Measurements from ENCODE around the gene CCDC57. TPM values are rescaled to one million over a fixed set of nuclear protein-coding genes. Genes with fewer than 3 reads are reported as not detected.
"Not testable (repeated sequence)": the region's sequence is repeated elsewhere in the genome, so short reads cannot be mapped to it uniquely, and the experiment has no call there.

CCDC57 gene
- total and polyA plus RNA-seq, 2 of the 4 experiments (the other 2 are of a cell fraction): 7.3 to 31.3 TPM

DNA sequence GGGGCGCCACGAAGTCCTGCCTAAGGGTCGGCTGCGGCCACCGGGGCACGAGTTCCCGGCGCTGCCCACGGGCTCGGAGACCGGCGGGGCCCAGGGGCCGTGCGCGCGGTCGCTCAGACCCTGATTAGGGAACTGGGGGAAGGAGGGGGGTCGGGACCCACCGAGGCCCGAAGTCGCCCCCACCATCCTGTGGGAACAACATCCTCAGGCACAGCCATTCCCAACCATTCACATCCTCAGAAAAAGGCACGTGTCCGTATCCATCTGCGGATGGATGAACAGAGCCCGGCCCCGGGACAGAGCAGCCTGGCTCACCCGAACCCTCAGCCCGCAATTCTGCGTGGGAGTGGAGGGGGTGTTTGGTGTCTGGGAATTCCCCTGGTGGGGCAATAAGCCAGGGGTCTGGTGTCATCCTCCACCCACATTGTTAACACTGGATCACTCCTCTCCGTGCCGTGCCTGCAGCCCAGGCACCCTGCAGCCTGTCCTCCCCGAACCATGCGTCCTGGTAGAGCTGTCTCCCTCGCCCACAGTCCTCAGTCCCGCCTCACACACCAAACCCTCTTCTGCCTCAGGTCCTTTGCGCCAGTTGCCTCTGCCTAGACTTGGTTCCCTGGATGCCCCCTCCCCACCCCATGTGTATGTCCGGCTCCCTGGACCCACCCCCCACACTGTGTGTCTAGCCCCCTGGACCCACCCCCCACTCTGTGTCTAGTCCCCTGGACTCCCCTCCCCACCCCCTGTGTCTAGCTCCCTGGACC, 789 bp upstream of the CCDC57 start (continued):
- TF ChIP-seq, protein P1, sequence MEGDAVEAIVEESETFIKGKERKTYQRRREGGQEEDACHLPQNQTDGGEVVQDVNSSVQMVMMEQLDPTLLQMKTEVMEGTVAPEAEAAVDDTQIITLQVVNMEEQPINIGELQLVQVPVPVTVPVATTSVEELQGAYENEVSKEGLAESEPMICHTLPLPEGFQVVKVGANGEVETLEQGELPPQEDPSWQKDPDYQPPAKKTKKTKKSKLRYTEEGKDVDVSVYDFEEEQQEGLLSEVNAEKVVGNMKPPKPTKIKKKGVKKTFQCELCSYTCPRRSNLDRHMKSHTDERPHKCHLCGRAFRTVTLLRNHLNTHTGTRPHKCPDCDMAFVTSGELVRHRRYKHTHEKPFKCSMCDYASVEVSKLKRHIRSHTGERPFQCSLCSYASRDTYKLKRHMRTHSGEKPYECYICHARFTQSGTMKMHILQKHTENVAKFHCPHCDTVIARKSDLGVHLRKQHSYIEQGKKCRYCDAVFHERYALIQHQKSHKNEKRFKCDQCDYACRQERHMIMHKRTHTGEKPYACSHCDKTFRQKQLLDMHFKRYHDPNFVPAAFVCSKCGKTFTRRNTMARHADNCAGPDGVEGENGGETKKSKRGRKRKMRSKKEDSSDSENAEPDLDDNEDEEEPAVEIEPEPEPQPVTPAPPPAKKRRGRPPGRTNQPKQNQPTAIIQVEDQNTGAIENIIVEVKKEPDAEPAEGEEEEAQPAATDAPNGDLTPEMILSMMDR (conservative IDR thresholded peaks at IDR 0.05; ENCODE audit: low read depth, low read length): no peak

DNA sequence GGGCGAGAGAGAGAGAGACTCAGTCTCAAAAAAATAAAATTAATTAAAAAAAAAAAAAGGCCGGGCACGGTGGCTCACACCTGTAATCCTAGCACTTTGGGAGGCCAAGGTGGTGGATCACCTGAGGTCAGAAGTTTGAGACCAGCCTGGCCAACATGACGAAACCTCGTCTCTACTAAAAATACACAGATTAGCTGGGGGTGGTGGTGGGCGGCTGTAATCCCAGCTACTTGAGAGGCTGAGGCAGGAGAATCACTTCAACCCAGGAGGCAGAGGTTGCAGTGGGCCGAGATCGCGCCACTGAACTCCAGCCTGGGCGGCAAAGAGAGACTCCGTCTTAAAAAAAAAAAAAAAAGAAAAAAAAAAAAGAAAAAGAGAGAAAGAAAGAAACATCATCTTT, 2.0 kb downstream of the CCDC57 start:
- H4K5ac ChIP-seq (ENCODE audit: low read depth, low read length); H4K91ac ChIP-seq (ENCODE audit: insufficient read depth, low read depth, low read length); H3K9me3 ChIP-seq (ENCODE audit: control insufficient read depth, insufficient read depth, low read length); H2BK20ac ChIP-seq (ENCODE audit: low read depth, low read length); H2AK9ac ChIP-seq (replicated peaks; ENCODE audit: low read depth, low read length, poor library complexity); H2BK5ac ChIP-seq (ENCODE audit: low read depth, low read length, poor library complexity, severe bottlenecking); ATAC-seq (ENCODE audit: low read depth); H3K4me3 ChIP-seq (ENCODE audit: insufficient read depth, low read depth, low read length); H3K18ac ChIP-seq (ENCODE audit: low read depth, low read length); H2BK15ac ChIP-seq (ENCODE audit: low read depth, low read length); H3K14ac ChIP-seq (replicated peaks; ENCODE audit: low read depth, low read length); intact Hi-C loops (cut with micrococcal nuclease); H3K27ac ChIP-seq (ENCODE audit: insufficient read depth, low read length); H3K9ac ChIP-seq (ENCODE audit: low read depth, low read length); H2AFZ ChIP-seq (replicated peaks; ENCODE audit: low read length, poor library complexity); H2AK5ac ChIP-seq (ENCODE audit: low read depth, low read length); H4K20me1 ChIP-seq (ENCODE audit: insufficient read depth, low read length); in situ Hi-C loops (cut with MboI; ENCODE audit: low sequenced_read_pairs); H3K36me3 ChIP-seq (ENCODE audit: control insufficient read depth, insufficient read depth, low read length); BruUV-seq (replicated peaks); CTCF ChIA-PET; H4K8ac ChIP-seq (ENCODE audit: low read depth in 2 of 2, low read length in 2 of 2); H3K4me2 ChIP-seq (ENCODE audit: low read depth, low read length); H3K23ac ChIP-seq (ENCODE audit: low read depth, low read length); H3K56ac ChIP-seq (ENCODE audit: extremely low read depth, insufficient read depth, low read length); H3K9me1 ChIP-seq (ENCODE audit: insufficient read depth, low read length); POLR2A ChIA-PET (ENCODE audit: unreplicated experiment); DNase-seq; dilution Hi-C loops (cut with HindIII; ENCODE audit: low sequenced_read_pairs, unreplicated experiment); H2BK120ac ChIP-seq (ENCODE audit: low read depth, low read length); H3K4ac ChIP-seq (ENCODE audit: low read depth, low read length); H3K27me3 ChIP-seq (ENCODE audit: control insufficient read depth, insufficient read depth, low read length): not testable (repeated sequence)
- H3K79me1 ChIP-seq (ENCODE audit: low read depth in 1 of 2, low read length in 2 of 2): peaks cover 12 to 50% of the 10 kb centered on the region in 2 experiments; a peak in 3 of 4 replicates
- WGBS, 2 experiments (ENCODE audit: extremely low coverage in 2 of 2, insufficient read length in 1 of 2): no CpG with 5 or more reads among the region's 11 CpGs
- peaks cover 18% of the 10 kb centered on the region for H3K4me1 ChIP-seq (ENCODE audit: control insufficient read depth, insufficient read depth, low read length)

Data from IMR-90 (cell line).